SK-N-SH treated with all-trans-retinoic acid at 6 μM for 48 hours (cell line): ENCODE measurements around the gene SLC34A1.

Experiments used
- ISL1 ChIP-seq: fragments of 250-450 bp; sonication (Bioruptor Pico); IDR thresholded peaks from 2 replicates; pipeline ENCODE4 v2.1.2; 2022; ENCODE audit warnings: mild to moderate bottlenecking, moderate library complexity
- PPARA ChIP-seq: fragments of 250-450 bp; sonication (Bioruptor Pico); IDR thresholded peaks from 2 replicates; pipeline ENCODE4 v1.5.0; 2020; ENCODE audit warnings: mild to moderate bottlenecking, borderline replicate concordance
- RARB ChIP-seq: fragments of 250-450 bp; sonication (Bioruptor Pico); IDR thresholded peaks from 2 replicates; pipeline ENCODE4 v1.8.0; 2021; ENCODE audit warnings: mild to moderate bottlenecking, moderate library complexity
- ZFP3 ChIP-seq: fragments of 250-450 bp; sonication (Bioruptor Pico); IDR thresholded peaks from 2 replicates; pipeline ENCODE4 v1.5.0; 2020; ENCODE audit warnings: mild to moderate bottlenecking, moderate library complexity
- ZNF565 ChIP-seq: fragments of 450-650 bp; formaldehyde crosslinking; conservative IDR thresholded peaks from 2 replicates; pipeline ENCODE4 v1.5.0; 2020; ENCODE audit warnings: low read depth, mild to moderate bottlenecking, moderate library complexity
- TF ChIP-seq, protein P1 (sequence below): fragments of 250-450 bp; sonication (Bioruptor Pico); IDR thresholded peaks from 2 replicates; pipeline ENCODE4 v1.8.0; 2020; ENCODE audit warnings: mild to moderate bottlenecking, moderate library complexity, borderline replicate concordance

DNA sequence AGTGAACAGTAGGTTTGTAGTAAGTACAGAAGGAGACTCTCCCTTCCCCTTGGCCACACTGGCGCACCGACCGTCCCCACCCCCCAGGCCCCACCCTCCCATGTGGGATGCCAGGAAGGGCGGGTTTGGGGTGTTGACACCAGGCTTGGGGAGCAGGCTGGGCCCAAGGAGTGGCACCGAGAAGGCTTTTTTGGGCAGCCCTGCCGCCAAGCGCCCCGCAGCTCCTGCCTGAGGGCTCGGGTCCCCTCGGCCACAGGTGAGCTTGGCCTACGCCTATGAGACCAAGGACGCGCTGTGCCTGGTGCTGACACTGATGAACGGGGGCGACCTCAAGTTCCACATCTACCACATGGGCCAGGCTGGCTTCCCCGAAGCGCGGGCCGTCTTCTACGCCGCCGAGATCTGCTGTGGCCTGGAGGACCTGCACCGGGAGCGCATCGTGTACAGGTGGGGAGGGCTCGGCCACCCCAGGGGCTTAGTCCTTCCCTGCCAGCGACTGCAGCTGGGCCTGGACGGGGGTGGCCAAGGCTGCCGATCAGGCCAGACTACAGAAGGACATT is 49.5 kb downstream of the SLC34A1 start:
- TF ChIP-seq PPARA (no peak), RARB (CRISPR knock-in tag) (no peak), ZNF565 (CRISPR knock-in tag) (no peak), ISL1 (no peak), ZFP3 (CRISPR knock-in tag) (no peak)
- TF ChIP-seq, protein P1, sequence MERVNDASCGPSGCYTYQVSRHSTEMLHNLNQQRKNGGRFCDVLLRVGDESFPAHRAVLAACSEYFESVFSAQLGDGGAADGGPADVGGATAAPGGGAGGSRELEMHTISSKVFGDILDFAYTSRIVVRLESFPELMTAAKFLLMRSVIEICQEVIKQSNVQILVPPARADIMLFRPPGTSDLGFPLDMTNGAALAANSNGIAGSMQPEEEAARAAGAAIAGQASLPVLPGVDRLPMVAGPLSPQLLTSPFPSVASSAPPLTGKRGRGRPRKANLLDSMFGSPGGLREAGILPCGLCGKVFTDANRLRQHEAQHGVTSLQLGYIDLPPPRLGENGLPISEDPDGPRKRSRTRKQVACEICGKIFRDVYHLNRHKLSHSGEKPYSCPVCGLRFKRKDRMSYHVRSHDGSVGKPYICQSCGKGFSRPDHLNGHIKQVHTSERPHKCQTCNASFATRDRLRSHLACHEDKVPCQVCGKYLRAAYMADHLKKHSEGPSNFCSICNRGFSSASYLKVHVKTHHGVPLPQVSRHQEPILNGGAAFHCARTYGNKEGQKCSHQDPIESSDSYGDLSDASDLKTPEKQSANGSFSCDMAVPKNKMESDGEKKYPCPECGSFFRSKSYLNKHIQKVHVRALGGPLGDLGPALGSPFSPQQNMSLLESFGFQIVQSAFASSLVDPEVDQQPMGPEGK, result no peak
